ENCODE results near the gene BEST2. TPM values are rescaled to one million over a fixed set of nuclear protein-coding genes. Genes with fewer than 3 reads are reported as not detected.

The BEST2 gene
- total and polyA plus RNA-seq, 2 donors (not counting 1 experiment from before 2014, with no cell fraction given): not detected

GRCh38 chr19:12791345-12792050, 39.9 kb downstream of the BEST2 start, which contains the start of gene JUNB:
TSS of gene JUNB (plus strand) at chr19:12791486. CDS start at chr19:12791772, 286 bp downstream.
- Histone ChIP-seq H3K36me3 (ENCODE audit: control insufficient read depth, insufficient read depth, low read length) (peaks cover 2% of the 10 kb centered on the region), H3K9ac (ENCODE audit: insufficient read depth, low read length) (peak within 1 kb of the TSS; percentile 99), H3K9me3 (ENCODE audit: control insufficient read depth, insufficient read depth, low read depth, low read length) (no peaks in the 10 kb centered on the region), H4K20me1 (ENCODE audit: control insufficient read depth, extremely low read depth, insufficient read depth, low read length) (no peaks in the 10 kb centered on the region), H3K79me2 (ENCODE audit: control insufficient read depth, insufficient read depth, low read length) (peaks cover 20% of the 10 kb centered on the region), H3K4me2 (ENCODE audit: extremely low read depth, insufficient read depth, low read length) (peak within 1 kb of the TSS; percentile 97), H3K27me3 (ENCODE audit: control insufficient read depth, insufficient read depth, low read length) (no peaks in the 10 kb centered on the region), H3K4me3 (replicated peaks in 1 of 4; ENCODE audit: control extremely low read depth in 1 of 4, insufficient read depth in 1 of 4, low read depth in 3 of 4, low read length in 4 of 4) (peak within 1 kb of the TSS; percentile 73 to 98 (median 94)), H2AFZ (ENCODE audit: low read length) (no peak within 1 kb of the TSS), H3K4me1 (ENCODE audit: control insufficient read depth, extremely low read depth, insufficient read depth, low read length) (peaks cover 27% of the 10 kb centered on the region), H3K27ac (ENCODE audit: insufficient read depth, low read length) (peak within 1 kb of the TSS; percentile 97)
- no peak for TF ChIP-seq EZH2 (IDR thresholded peaks at IDR 0.05; ENCODE audit: low read length, missing control alignments)
- TF ChIP-seq, protein P1, sequence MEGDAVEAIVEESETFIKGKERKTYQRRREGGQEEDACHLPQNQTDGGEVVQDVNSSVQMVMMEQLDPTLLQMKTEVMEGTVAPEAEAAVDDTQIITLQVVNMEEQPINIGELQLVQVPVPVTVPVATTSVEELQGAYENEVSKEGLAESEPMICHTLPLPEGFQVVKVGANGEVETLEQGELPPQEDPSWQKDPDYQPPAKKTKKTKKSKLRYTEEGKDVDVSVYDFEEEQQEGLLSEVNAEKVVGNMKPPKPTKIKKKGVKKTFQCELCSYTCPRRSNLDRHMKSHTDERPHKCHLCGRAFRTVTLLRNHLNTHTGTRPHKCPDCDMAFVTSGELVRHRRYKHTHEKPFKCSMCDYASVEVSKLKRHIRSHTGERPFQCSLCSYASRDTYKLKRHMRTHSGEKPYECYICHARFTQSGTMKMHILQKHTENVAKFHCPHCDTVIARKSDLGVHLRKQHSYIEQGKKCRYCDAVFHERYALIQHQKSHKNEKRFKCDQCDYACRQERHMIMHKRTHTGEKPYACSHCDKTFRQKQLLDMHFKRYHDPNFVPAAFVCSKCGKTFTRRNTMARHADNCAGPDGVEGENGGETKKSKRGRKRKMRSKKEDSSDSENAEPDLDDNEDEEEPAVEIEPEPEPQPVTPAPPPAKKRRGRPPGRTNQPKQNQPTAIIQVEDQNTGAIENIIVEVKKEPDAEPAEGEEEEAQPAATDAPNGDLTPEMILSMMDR (conservative IDR thresholded peaks at IDR 0.05 in 1 of 2, IDR thresholded peaks at IDR 0.05 in 1 of 2; ENCODE audit: low read depth in 1 of 2, low read length in 2 of 2): no peak
- DNase-seq (ENCODE audit: low read depth in 2 of 2): peak; percentile 94 to 98

DNA sequence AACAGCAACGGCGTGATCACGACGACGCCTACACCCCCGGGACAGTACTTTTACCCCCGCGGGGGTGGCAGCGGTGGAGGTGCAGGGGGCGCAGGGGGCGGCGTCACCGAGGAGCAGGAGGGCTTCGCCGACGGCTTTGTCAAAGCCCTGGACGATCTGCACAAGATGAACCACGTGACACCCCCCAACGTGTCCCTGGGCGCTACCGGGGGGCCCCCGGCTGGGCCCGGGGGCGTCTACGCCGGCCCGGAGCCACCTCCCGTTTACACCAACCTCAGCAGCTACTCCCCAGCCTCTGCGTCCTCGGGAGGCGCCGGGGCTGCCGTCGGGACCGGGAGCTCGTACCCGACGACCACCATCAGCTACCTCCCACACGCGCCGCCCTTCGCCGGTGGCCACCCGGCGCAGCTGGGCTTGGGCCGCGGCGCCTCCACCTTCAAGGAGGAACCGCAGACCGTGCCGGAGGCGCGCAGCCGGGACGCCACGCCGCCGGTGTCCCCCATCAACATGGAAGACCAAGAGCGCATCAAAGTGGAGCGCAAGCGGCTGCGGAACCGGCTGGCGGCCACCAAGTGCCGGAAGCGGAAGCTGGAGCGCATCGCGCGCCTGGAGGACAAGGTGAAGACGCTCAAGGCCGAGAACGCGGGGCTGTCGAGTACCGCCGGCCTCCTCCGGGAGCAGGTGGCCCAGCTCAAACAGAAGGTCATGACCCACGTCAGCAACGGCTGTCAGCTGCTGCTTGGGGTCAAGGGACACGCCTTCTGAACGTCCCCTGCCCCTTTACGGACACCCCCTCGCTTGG, 40.7 kb downstream of the BEST2 start:
- Histone ChIP-seq H3K9me3 (ENCODE audit: control insufficient read depth, insufficient read depth, low read depth, low read length) (no peaks in the 10 kb centered on the region), H4K20me1 (ENCODE audit: control insufficient read depth, extremely low read depth, insufficient read depth, low read length) (no peaks in the 10 kb centered on the region), H3K79me2 (ENCODE audit: control insufficient read depth, insufficient read depth, low read length) (peaks cover 20% of the 10 kb centered on the region), H2AFZ (ENCODE audit: low read length) (no peak overlapping the region), H3K36me3 (ENCODE audit: control insufficient read depth, insufficient read depth, low read length) (peaks cover 2% of the 10 kb centered on the region), H3K4me1 (ENCODE audit: control insufficient read depth, extremely low read depth, insufficient read depth, low read length) (peaks cover 29% of the 10 kb centered on the region), H3K4me2 (ENCODE audit: extremely low read depth, insufficient read depth, low read length) (peak overlapping the region; percentile 72), H3K27ac (ENCODE audit: insufficient read depth, low read length) (peak overlapping the region; percentile 97), H3K9ac (ENCODE audit: insufficient read depth, low read length) (peak overlapping the region; percentile 99), H3K27me3 (ENCODE audit: control insufficient read depth, insufficient read depth, low read length) (no peaks in the 10 kb centered on the region), H3K4me3 (replicated peaks in 1 of 4; ENCODE audit: control extremely low read depth in 1 of 4, insufficient read depth in 1 of 4, low read depth in 3 of 4, low read length in 4 of 4) (peak overlapping the region; percentile 73 to 98 (median 94))
- DNase-seq (ENCODE audit: low read depth in 2 of 2): peak in 1 of 2 donors; percentile 67
- TF ChIP-seq, protein P1 (conservative IDR thresholded peaks at IDR 0.05 in 1 of 2, IDR thresholded peaks at IDR 0.05 in 1 of 2; ENCODE audit: low read depth in 1 of 2, low read length in 2 of 2): no peak
- TF ChIP-seq EZH2 (IDR thresholded peaks at IDR 0.05; ENCODE audit: low read length, missing control alignments): no peak

DNA sequence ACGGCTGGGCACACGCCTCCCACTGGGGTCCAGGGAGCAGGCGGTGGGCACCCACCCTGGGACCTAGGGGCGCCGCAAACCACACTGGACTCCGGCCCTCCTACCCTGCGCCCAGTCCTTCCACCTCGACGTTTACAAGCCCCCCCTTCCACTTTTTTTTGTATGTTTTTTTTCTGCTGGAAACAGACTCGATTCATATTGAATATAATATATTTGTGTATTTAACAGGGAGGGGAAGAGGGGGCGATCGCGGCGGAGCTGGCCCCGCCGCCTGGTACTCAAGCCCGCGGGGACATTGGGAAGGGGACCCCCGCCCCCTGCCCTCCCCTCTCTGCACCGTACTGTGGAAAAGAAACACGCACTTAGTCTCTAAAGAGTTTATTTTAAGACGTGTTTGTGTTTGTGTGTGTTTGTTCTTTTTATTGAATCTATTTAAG, 41.3 kb downstream of the BEST2 start:
- Histone ChIP-seq H3K9me3 (ENCODE audit: control insufficient read depth, insufficient read depth, low read depth, low read length) (no peaks in the 10 kb centered on the region), H3K4me1 (ENCODE audit: control insufficient read depth, extremely low read depth, insufficient read depth, low read length) (peaks cover 29% of the 10 kb centered on the region), H3K9ac (ENCODE audit: insufficient read depth, low read length) (peak overlapping the region; percentile 99), H3K4me2 (ENCODE audit: extremely low read depth, insufficient read depth, low read length) (peak overlapping the region; percentile 72), H3K79me2 (ENCODE audit: control insufficient read depth, insufficient read depth, low read length) (peaks cover 20% of the 10 kb centered on the region), H3K27me3 (ENCODE audit: control insufficient read depth, insufficient read depth, low read length) (no peaks in the 10 kb centered on the region), H3K36me3 (ENCODE audit: control insufficient read depth, insufficient read depth, low read length) (peaks cover 2% of the 10 kb centered on the region), H2AFZ (ENCODE audit: low read length) (no peak overlapping the region), H3K4me3 (replicated peaks in 1 of 4; ENCODE audit: control extremely low read depth in 1 of 4, insufficient read depth in 1 of 4, low read depth in 3 of 4, low read length in 4 of 4) (peak overlapping the region; percentile 73 to 98 (median 94)), H4K20me1 (ENCODE audit: control insufficient read depth, extremely low read depth, insufficient read depth, low read length) (no peaks in the 10 kb centered on the region), H3K27ac (ENCODE audit: insufficient read depth, low read length) (peak overlapping the region; percentile 97)
- TF ChIP-seq, protein P1 (conservative IDR thresholded peaks at IDR 0.05 in 1 of 2, IDR thresholded peaks at IDR 0.05 in 1 of 2; ENCODE audit: low read depth in 1 of 2, low read length in 2 of 2): no peak
- no peak for TF ChIP-seq EZH2 (IDR thresholded peaks at IDR 0.05; ENCODE audit: low read length, missing control alignments)
- DNase-seq (ENCODE audit: low read depth in 2 of 2): no peak

All from fibroblast of lung (primary cell).